C1 segment of cervical spinal cord (tissue), 14 donors: ENCODE data around the gene CDC40.
"Not testable (repeated sequence)": the region's sequence is repeated elsewhere in the genome, so short reads cannot be mapped to it uniquely, and the experiment has no call there.

Experiments
- DNase-seq, 14 donors: peaks; one replicate each; lab custom pipeline; 2025; lab: John Stamatoyannopoulos, UW

Gene CDC40

GRCh38 chr6:110201151-110201884 is 21.1 kb downstream of the CDC40 start:
- no peak for DNase-seq

- no peak for DNase-seq
Observed at GRCh38 chr6:110207652-110208051, 27.4 kb downstream of the CDC40 start.

GRCh38 chr6:110211753-110212152 is 31.5 kb downstream of the CDC40 start:
- no peak for DNase-seq

- no peak for DNase-seq
Observed at GRCh38 chr6:110214338-110214737, 34.1 kb downstream of the CDC40 start.

GRCh38 chr6:110216140-110216539 is 35.9 kb downstream of the CDC40 start:
- DNase-seq, result no peak

- DNase-seq, result no peak
Observed at GRCh38 chr6:110217266-110217665, 37.0 kb downstream of the CDC40 start.

- DNase-seq, result no peak
Observed at GRCh38 chr6:110221738-110222137, 41.5 kb downstream of the CDC40 start.

GRCh38 chr6:110226261-110226660 is 46.0 kb downstream of the CDC40 start:
- no peak for DNase-seq

- DNase-seq, result no peak
Observed at GRCh38 chr6:110232450-110232849, 52.2 kb downstream of the CDC40 start.

- no peak for DNase-seq
Observed at GRCh38 chr6:110233770-110234374, 53.6 kb downstream of the CDC40 start.

- DNase-seq, result not testable (repeated sequence)
Observed at GRCh38 chr6:110236007-110236406, 55.8 kb downstream of the CDC40 start.

- DNase-seq, result no peak
Observed at GRCh38 chr6:110239526-110240274, 59.5 kb downstream of the CDC40 start.

GRCh38 chr6:110244621-110245020 is 64.4 kb downstream of the CDC40 start:
- not testable (repeated sequence) for DNase-seq

- no peak for DNase-seq
Observed at GRCh38 chr6:110246378-110246777, 66.2 kb downstream of the CDC40 start.

GRCh38 chr6:110246900-110247546 is 66.8 kb downstream of the CDC40 start:
- no peak for DNase-seq

- no peak for DNase-seq
Observed at GRCh38 chr6:110250058-110250457, 69.8 kb downstream of the CDC40 start.

GRCh38 chr6:110250838-110251237 is 70.6 kb downstream of the CDC40 start:
- DNase-seq, result no peak

GRCh38 chr6:110255211-110255750 is 75.1 kb downstream of the CDC40 start:
- DNase-seq, result no peak

- DNase-seq, result no peak
Observed at GRCh38 chr6:110256366-110256765, 76.1 kb downstream of the CDC40 start.

GRCh38 chr6:110265273-110265672 is 85.0 kb downstream of the CDC40 start:
- no peak for DNase-seq

GRCh38 chr6:110266996-110267395 is 86.8 kb downstream of the CDC40 start:
- no peak for DNase-seq

- DNase-seq, result no peak
Observed at GRCh38 chr6:110269623-110270022, 89.4 kb downstream of the CDC40 start.
